ENCODE measurements around the gene RAB11FIP4. TPM values are rescaled to one million over a fixed set of nuclear protein-coding genes. Genes with fewer than 3 reads are reported as not detected.
A peak's percentile ranks its signal among the peaks of the same experiment; 100 is the strongest.

The RAB11FIP4 gene
- total and polyA plus RNA-seq, 8 donors, result 4.7 to 121 (median 11.7) TPM

GRCh38 chr17:31418773-31419350 lies 27.4 kb downstream of the RAB11FIP4 start:
- WGBS, 5 donors, result 30 to 46% (median 40%) methylated on average over 6 of the region's 6 CpGs
- intact Hi-C loops (cut with DNase I; ENCODE audit: low total_unique reads), result no loop called here
- DNase-seq, result no peak

GRCh38 chr17:31422443-31422842 lies 31.0 kb downstream of the RAB11FIP4 start:
- intact Hi-C loops (cut with DNase I; ENCODE audit: low total_unique reads), result no loop called here
- H3K27ac ChIP-seq, result no peak overlapping the region
- 77 to 88% (median 82%) methylated on average over 3 of the region's 3 CpGs for WGBS, 5 donors
- TF ChIP-seq POLR2AphosphoS5 (IDR thresholded peaks at IDR 0.05), result no peak
- no peak overlapping the region for H3K4me3 ChIP-seq
- H3K9me3 ChIP-seq, result peaks cover 0 to 4% (median 0%) of the 10 kb centered on the region in 4 donors
- H3K4me1 ChIP-seq, result peaks cover 5 to 11% (median 6%) of the 10 kb centered on the region in 4 donors
- no peaks in the 10 kb centered on the region for H3K36me3 ChIP-seq
- DNase-seq, result no peak
- peaks cover 0 to 24% (median 0%) of the 10 kb centered on the region in 3 donors for H3K27me3 ChIP-seq

More at GRCh38 chr17:31418773-31419350, 27.4 kb downstream of the RAB11FIP4 start:
- peaks cover 0 to 9% (median 0%) of the 10 kb centered on the region in 4 donors for H3K4me1 ChIP-seq
- no peak overlapping the region for H3K27ac ChIP-seq
- TF ChIP-seq CTCF (IDR thresholded peaks at IDR 0.05), result no peak
- no peak for TF ChIP-seq POLR2AphosphoS5 (IDR thresholded peaks at IDR 0.05)
- no peak for TF ChIP-seq POLR2A (IDR thresholded peaks at IDR 0.05)
- H3K36me3 ChIP-seq, result no peaks in the 10 kb centered on the region
- no peak overlapping the region for H3K4me3 ChIP-seq
- H3K9me3 ChIP-seq, result peaks cover 0 to 4% (median 0%) of the 10 kb centered on the region in 4 donors
- H3K27me3 ChIP-seq, result peaks cover 0 to 28% (median 0%) of the 10 kb centered on the region in 3 donors

GRCh38 chr17:31424944-31425281 lies 33.4 kb downstream of the RAB11FIP4 start:
- no peaks in the 10 kb centered on the region for H3K36me3 ChIP-seq
- intact Hi-C loops (cut with DNase I; ENCODE audit: low total_unique reads), result no loop called here
- H3K4me3 ChIP-seq, result no peak overlapping the region
- no peak overlapping the region for H3K27ac ChIP-seq
- H3K27me3 ChIP-seq, result peaks cover 0 to 47% (median 0%) of the 10 kb centered on the region in 3 donors
- no peak for TF ChIP-seq CTCF (IDR thresholded peaks at IDR 0.05)
- TF ChIP-seq POLR2AphosphoS5 (IDR thresholded peaks at IDR 0.05), result no peak
- TF ChIP-seq POLR2A (IDR thresholded peaks at IDR 0.05), result no peak
- no peak for TF ChIP-seq EP300 (IDR thresholded peaks at IDR 0.05)
- 43 to 61% (median 52%) methylated on average over 5 of the region's 5 CpGs for WGBS, 5 donors
- peaks cover 5 to 11% (median 6%) of the 10 kb centered on the region in 4 donors for H3K4me1 ChIP-seq
- no peak for DNase-seq
- H3K9me3 ChIP-seq, result peaks cover 0 to 4% (median 0%) of the 10 kb centered on the region in 4 donors

- peak; percentile 31 to 61 for DNase-seq
- Histone ChIP-seq H3K9me3 (peaks cover 0 to 4% (median 0%) of the 10 kb centered on the region in 4 donors), H3K4me1 (peaks cover 5 to 11% (median 6%) of the 10 kb centered on the region in 4 donors), H3K27me3 (peaks cover 0 to 52% (median 0%) of the 10 kb centered on the region in 3 donors), H3K36me3 (no peaks in the 10 kb centered on the region), H3K27ac (no peak overlapping the region), H3K4me3 (no peak overlapping the region)
- intact Hi-C loops (cut with DNase I; ENCODE audit: low total_unique reads), result no loop called here
- 16 to 26% (median 25%) methylated on average over 10 to 17 of the region's 17 CpGs for WGBS, 5 donors
- TF ChIP-seq POLR2AphosphoS5 (IDR thresholded peaks at IDR 0.05) (no peak), EP300 (IDR thresholded peaks at IDR 0.05) (no peak), POLR2A (IDR thresholded peaks at IDR 0.05) (no peak), CTCF (IDR thresholded peaks at IDR 0.05) (no peak)
Measured at GRCh38 chr17:31425282-31426040, 34.0 kb downstream of the RAB11FIP4 start.

Data from stomach (tissue), 9 donors.